ENCODE measurements around the gene TULP1.

DNA sequence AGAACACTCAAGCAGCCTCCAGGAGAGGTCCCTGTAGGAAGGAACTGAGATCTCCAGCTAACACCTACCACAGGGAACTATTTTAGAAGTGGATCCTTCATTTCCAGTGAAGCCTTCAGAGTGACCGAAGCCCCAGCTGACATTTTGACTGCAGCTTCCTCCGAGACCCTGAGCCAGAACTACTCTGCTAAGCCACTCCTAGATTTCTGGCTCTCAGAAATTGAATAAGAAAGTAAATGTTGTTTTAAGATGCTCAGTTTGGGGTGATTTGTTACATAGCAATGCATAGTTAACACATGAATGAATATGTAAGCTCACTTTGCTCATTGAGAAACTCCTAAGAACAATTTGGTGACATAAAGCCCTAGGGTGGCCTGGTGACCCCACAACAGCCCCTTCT lies 5.5 kb downstream of the TULP1 start:
- TF ChIP-seq EZH2 (IDR thresholded peaks at IDR 0.05; ENCODE audit: low read length, unreplicated experiment): no peak
- TF ChIP-seq CTCF (conservative IDR thresholded peaks at IDR 0.05; ENCODE audit: low read depth, low read length): no peak
- no peak for TF ChIP-seq EZH2phosphoT487 (IDR thresholded peaks at IDR 0.05; ENCODE audit: borderline replicate concordance, low read length)
